ENCODE data around the gene MINDY4.

Gene MINDY4

DNA sequence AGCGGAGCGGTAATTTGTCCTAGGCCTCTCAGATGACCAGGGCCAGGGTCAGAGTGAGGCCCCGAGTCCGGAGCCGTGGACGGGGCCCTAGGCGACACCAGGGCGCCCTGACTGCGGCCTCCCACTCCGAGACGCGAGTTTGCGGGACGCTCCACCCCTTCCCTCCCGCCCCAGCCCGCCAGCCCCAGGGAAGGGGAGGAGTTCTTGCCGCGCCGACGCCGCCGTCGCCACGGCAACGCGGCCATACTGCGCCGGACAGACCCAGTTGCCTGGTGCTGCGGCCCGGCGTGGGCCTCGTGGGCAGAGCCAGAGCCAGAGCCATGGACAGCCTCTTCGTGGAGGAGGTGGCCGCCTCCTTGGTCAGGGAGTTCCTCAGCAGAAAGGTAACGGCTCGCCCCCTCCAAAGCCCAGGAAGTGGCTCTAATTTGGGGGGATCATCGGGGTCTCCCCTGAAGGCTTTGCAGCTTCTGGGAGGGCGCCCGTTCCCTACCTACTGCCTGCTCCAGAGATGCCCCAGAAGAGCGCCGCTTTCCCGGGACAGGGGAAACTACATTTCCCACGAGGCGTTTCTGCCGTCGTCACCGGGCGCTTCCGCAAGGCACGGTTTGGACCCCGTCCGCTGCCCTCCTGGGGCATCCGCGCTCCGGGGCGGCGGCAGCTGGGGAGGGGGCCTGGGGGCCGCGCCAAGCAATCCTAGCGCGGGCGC lies at the start of gene MINDY4:
Gene MINDY4, plus strand, starts transcription at position 244 of the 706 bp plus-strand sequence. Its CDS starts 77 bp downstream, at position 321.
- in situ Hi-C loops (cut with MboI; ENCODE audit: low sequenced_read_pairs): no loop called here

DNA sequence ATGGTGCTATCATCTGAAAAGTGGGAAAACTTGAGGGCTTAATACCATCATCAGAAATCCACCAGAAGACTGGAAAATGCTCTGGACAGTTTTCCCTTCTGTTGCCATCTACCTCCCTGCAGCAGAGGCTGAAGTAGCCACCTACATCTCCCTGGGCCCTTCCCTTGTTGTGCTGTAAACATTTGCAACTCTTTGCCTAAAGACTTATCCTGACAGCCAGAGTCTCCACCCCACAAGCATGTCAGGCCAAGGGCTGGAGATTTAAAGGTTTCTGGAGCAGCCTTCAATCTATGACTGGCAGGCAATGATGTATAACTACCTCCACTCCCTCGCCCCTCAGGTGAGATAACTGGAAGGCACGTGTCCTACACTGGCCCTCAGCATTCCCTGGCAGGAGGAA lies 49.0 kb upstream of the MINDY4 start:
- in situ Hi-C loops (cut with MboI; ENCODE audit: low sequenced_read_pairs): no loop called here

DNA sequence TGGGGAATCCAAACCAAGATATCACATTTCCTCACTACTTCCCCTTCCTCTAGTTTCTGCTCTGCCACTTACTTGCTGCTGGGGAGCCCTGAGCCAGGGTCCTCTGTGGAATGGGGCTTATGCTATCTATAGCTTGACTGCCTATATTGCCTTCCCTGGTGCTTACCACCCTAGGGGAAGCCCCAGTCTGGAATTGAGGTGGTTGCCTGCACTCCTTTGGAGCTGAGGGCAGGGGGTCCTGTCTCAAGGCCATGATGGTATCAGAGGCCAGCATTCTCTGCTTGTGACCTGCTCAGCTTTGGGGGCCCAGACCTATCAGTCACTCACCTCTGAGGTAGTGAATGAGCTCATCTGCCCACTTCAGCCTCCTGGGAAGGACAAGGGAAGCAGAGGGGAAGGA lies 48.5 kb upstream of the MINDY4 start:
- in situ Hi-C loops (cut with MboI; ENCODE audit: low sequenced_read_pairs): no loop called here

DNA sequence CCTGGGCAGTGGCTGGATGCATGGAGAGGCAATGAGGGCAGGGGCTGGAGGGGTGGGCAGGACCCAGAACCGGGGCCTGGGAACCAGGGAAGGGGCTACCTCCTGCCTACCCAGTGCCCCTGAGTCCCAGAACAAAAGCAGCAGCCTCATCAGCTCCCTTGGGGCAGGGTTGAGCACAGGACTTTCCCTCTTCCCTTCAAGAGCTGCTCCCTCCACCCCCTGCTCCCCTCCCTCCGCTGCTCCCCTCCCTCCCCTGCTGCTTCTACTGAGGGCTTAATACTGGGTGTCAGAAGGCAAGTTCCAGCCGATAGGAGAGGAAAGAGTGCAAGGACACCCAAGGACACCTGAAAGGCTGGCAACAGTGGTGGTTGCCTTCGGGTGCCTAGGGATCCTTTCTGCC lies 47.4 kb upstream of the MINDY4 start:
- in situ Hi-C loops (cut with MboI; ENCODE audit: low sequenced_read_pairs): no loop called here

DNA sequence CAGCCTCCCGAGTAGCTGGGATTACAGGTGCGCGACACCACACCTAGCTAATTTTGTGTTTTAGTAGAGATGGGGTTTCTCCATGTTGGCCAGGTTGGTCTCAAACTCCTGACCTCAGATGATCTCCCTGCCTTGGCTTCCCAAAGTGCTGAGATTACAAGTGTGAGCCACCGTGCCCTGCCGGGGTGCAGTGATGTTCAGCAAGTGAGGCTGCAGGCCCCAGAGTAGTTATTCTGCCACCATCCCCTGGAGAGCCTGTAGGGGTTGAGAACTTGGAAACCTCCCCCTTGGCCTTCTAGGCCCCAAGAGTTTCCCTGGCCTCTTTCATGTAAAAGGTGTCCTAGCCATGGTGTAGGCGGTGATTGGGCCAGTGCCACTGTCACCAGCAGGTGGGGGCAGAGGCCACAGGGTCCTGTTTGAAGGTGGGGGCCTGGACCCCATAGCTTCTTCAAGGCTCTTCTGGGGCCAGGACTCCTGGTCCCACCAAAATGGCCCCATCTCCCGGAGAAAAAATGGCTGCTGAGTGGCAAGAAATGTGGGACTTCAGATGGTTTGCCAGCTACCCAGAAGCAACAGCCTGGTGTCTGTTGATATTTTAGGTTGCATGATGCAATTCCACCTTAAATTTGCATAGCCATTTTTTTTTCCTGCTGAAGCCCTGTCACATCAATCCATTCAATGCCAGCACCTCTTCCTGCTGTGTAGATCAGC lies 44.8 kb upstream of the MINDY4 start:
- in situ Hi-C loops (cut with MboI; ENCODE audit: low sequenced_read_pairs): no loop called here

DNA sequence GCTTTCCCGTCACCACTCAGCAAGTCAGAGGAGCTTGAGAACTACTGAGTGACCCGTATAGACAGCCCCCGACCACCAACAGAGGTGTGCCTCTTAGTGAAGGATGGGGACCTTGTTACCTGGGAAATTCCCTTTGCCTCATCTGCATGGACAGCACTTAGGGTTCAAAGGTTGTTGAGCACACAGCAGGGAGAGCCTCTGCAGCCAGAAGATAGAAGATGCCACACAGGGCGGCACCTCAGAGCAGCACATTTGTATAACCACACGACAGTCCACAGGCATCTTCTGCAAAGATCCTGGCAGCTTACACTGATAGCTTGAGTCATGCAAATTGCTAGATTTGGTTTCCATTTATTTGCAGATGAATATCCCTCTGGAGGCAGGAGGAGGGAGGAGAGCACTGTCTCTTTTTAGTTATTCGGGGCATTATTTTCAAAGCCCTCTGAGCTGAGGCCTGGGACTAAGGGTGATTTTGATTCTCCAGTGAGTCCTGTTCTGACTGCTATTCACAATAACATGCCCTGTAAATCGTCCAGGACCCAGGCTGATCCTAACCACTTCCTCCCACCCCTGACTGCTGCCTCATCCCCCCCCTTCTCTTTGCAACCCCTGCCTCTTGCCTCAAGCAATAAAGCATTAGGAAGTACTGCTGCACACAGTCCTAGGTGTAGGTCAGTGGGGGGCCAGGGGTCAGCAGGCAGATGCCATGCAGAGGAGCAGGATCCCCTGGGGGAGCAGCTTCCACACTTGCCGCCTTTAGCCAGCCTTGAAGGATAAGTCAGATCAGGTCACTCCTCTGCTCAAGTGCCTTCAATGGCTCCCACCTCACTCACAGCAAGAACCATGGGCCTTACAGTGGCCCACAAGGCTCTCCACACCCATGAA lies 43.9 kb upstream of the MINDY4 start:
- in situ Hi-C loops (cut with MboI; ENCODE audit: low sequenced_read_pairs): no loop called here

DNA sequence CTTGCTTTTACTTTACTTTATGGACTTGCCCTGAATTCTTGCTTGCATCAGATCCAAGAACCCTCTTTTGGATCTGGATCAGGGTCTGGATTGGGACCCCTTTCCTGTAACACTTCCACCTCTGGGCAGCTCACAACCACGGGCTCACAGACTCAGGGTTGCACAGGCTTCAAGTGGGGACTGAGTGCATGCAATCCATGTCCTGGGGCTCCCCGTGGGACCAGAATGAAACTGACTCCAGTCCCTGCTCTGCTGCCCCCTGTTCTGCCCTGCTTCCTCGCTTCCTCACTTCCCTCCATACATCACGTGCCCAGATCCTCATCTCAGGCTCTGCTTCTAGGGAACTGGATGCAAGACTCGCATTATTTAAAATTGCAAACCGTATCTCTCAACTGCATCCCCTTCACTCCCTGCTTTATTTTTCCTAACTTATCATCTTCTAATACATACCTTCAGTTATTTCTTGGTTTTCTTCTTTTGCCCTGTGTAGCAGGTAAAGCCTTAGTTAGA lies 42.6 kb upstream of the MINDY4 start:
- in situ Hi-C loops (cut with MboI; ENCODE audit: low sequenced_read_pairs): no loop called here

DNA sequence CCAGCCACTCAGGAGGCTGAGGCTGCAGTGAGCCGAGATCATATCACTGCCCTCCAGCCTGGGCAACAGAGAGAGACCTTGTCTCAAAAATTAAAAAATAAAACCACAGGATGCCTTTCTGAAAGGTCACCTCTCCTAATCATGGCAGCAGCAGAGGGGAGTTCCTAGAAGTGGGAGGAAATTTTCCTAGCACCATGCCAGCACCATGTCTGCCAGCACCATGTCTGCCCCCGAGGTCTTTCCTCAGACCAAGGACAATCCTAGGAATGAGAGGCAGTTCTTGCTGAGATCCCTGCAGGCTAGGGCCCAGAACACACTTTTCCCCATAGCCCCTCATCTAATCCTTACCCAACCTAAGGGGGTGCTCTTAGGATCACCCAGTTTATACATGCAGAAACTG lies 41.6 kb upstream of the MINDY4 start:
- in situ Hi-C loops (cut with MboI; ENCODE audit: low sequenced_read_pairs): no loop called here

DNA sequence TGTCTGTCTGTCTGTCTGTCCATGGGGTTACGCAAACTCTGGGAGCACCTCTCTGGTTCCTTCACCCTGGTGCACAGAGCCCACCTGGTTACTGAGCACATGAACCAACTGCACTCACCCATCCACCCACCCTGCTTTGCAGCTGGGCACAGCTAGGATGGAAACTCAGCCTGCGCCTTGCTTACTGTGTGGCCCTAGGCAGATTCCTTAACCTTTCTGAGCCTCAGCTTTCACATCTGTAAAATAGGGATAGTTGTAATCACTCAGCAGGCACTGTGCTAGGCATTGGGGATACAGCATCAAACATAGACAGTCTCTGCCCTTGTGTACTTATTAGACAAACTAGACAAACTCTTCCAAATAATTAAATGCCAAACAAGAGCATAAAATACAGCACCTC lies 41.1 kb upstream of the MINDY4 start:
- in situ Hi-C loops (cut with MboI; ENCODE audit: low sequenced_read_pairs): no loop called here

DNA sequence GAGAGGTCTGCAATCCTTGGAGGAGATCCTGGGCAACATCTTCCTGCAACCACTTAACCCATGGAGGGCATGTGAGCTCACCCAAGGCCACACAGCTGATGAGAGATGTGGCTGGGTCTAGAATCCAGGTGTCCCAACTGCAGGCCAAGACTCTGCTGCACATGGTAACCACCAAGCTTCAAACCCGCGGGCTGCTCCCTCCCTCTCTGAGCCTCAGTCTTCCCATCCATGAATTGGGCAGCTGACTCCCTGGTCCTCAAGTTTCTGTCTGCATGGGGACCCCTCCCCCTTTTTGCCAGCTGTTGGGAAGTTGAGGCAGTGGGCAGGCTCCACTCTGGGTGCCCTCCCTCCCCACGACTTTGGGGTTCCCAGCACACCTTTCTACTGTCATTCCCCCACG lies 40.2 kb upstream of the MINDY4 start:
- in situ Hi-C loops (cut with MboI; ENCODE audit: low sequenced_read_pairs): no loop called here

DNA sequence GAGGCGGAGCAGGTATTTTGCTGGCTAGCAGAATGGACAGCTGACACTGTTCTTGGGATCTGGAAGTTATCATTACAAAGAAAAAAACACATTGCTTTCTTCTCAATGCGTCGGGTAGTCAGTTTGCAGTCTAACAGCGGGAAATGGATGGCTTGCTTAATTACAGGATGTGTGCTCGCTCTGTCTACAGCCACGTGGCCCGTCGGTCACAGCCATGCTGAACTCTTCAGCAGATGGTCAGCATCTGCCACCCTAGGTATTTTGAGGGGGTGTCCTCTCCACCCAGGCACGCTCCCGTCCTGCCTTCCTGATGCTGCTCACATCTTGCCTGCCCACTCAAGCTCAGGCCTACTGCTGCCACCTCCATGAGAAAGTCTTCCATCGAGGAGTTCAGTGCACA lies 39.6 kb upstream of the MINDY4 start:
- in situ Hi-C loops (cut with MboI; ENCODE audit: low sequenced_read_pairs): no loop called here

DNA sequence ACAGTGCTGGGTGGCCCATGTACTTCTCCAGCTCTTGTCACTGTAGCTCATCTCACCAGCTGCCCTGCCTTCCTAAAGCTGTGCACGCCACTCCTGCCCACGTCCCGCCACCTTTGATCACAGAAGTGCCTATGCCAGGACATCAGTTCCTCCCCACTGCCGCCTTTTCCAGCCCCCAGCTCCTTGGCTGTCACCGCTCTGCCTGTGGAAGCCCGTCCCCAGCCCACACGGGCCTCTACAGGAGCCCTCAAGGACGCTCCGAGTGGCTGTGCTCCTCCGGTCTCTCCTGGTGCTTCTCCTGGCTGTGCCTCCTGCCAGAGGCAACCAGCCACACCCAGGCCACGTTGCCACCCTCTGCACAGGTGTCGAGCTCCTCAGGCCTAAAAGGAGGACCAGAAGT lies 38.6 kb upstream of the MINDY4 start:
- in situ Hi-C loops (cut with MboI; ENCODE audit: low sequenced_read_pairs): no loop called here

DNA sequence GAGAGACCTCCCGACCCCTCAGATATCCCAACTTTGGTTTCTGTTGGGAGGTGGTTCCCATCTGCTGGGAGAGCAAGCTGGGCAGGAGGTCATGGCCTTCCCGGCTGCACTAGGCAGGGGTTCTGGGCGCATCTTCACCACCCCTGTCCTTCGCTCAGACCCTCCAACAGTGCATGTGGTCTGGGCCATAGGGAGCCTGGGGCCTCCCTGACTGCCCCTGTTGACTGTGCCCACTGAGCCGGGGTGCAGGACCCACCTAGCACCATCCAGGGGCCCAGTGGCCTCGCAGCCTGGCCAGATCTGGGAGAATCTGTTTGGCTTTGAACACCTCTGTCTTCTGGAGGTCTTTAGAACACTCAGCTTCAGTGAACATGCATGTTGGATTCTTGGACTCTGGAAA lies 38.0 kb upstream of the MINDY4 start:
- in situ Hi-C loops (cut with MboI; ENCODE audit: low sequenced_read_pairs): no loop called here

DNA sequence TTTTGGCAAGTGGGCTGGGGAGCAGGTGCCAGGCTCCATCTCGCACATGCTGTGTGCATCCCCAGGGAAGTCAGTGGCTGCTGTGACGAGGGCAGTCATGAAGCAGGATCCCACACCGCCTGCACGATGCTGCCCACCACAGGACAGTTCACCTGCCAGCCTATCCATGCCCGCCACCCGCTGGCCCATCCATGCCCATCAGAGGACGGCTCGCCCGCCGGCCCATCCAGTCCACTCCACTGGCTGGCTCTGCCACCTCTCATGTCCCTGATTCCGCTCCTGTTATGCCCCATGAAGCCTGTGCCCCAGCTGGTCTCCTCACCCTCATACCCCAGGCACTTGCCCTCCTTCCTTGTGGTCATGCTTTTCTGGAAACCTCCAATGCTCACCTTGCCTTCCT lies 37.5 kb upstream of the MINDY4 start:
- in situ Hi-C loops (cut with MboI; ENCODE audit: low sequenced_read_pairs): no loop called here

DNA sequence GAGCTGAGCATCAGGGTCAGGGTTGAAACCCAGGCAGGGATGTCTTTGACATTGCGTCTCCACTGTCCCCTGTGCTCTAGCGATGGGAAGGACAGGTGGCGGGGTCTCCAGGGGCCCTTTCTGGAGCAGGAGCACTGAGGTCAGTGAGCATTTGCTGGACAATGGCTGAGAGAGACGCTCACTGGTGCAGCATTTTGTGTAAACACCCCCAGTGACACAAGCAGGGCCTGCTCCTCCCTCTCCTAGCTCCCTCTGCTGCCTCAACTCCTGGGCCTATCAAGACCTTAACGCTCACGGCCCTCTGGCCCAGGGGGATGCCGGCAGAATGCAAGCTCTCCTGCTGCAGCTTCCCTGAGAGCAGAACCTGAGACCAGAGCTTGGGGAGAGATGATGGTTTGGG lies 36.7 kb upstream of the MINDY4 start:
- in situ Hi-C loops (cut with MboI; ENCODE audit: low sequenced_read_pairs): no loop called here

DNA sequence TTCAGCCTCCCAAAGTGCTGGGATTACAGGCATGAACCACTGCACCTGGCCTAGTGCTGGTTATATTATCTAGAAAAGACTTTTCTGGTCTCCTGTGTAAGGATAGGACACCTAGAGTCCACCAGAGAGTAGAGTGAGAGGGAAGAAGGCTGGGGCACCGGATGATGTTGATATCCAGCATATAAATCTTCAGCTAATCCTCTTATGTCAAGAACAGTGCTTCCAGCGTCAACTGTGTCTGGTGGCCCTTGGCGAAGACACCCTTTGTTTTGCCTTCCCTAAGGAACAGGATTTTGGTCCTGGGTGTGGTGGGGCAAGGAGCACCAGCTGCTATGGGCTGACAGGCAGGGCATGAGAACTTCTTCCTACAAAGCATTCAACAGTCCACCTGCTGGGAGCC lies 35.6 kb upstream of the MINDY4 start:
- in situ Hi-C loops (cut with MboI; ENCODE audit: low sequenced_read_pairs): no loop called here

DNA sequence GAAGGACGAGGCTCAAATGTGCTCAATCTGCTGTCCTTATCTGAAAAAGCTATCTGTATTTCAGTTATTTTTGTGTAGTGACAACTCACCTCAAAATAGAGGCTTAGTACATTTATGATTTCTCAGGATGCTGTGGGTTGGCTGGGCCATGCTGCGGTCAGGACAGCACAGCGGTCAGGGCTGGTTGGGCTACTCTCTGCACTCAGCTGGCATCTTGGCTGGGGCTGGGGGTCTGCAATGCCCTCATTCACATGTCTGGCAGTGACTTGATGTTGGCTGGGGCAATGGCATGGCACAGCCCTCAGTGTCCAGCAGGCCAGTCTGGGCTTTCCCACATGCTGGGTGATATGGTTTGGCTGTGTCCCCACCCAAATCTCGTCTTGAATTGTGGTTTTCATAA lies 34.9 kb upstream of the MINDY4 start:
- in situ Hi-C loops (cut with MboI; ENCODE audit: low sequenced_read_pairs): no loop called here

DNA sequence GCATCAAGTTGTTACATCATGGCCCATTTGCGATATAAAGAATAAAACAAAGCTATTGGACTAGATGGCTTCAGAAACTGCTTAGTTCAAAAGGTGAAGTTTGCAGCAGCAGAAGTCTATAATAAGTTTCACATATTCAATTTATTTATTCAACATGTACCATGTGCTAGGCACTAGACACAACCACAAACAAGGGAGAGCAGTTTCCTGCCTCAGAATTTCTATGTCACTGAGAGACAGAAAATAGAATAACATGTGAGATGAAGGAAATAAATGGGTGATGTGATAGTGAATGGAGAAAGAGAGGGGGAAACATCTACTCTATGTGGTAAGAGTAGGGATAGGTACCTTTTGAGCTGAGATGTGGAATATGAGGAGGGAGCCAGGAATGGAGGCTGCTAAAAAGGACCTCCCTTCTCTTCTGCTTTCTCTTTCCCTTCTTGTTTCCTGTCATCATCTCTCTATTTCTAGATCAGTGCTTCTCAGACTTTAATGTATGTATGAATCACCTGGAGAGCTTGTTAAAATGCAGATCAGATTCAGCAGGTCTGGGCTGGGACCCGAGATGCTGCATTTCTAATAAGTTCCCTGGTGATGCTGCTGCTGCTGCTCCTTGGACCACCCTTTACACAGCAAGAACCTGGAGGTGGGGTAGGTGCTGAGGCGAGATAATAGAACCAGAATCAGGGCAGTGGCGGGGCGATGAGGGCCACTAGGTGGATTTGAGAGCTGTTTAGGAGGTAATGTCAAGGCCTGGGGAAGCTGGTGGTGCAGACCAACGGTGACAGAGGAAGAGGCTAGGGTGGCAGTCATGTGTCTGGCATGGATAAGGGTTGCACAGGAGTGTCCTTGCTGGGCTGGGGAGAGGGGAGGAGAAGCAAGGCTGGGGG lies 32.9 kb upstream of the MINDY4 start:
- in situ Hi-C loops (cut with MboI; ENCODE audit: low sequenced_read_pairs): no loop called here

DNA sequence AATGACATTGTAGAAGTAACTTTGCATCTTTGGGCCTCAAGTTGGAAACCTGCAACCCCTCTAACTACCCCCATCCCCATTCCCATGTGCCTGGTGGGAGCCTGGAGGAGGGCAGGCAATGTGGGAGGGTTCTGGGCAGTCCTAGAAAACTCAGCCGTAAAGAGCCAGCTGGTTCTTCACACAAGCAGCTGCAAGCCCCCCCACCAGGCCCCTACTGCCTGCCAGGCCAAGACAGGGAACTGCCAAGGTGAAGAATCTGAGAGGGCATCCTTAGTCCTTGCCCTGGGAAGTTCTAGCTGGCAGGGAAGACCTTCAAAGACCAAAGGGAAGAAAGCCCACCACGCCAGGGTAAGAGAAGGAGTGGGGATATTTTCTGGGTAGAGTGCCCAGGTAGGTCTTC lies 31.5 kb upstream of the MINDY4 start:
- in situ Hi-C loops (cut with MboI; ENCODE audit: low sequenced_read_pairs): no loop called here

DNA sequence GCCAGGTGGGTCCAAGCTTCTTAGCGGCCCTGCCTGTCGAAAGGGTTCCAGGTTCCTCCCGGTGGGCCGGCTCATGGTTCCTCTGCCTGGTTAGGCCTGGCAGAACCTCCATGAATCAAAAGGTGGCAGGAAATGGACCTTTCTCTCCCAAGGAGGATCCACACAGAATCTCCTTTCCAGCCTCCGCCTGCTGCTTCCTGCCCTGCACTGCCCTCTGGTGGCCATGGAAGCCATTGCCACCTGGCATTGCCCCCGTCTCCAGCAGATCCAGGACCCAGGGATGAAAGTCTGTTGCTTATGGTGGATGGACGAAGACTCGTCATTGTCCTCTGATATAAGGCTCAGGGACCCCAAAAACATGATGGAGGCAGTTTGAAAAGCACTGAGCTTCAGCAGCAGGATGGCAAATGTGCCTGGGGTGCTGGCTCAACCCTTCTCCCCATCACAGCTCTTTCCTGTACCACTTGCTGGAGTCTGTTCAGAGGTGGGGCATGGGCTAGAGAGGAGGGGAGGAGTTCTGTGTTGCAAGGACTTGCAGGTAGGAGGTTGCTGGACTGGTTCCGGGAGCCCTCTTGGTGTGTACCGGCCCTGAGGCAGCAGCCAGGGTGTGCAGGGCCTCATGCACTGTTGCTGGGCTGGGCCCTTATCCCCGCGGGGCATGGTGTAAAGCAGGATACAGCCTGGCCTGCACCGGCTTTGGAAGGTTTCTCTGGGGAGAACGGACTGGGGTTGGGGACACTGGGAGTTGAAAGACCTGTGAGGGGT lies 30.6 kb upstream of the MINDY4 start:
- in situ Hi-C loops (cut with MboI; ENCODE audit: low sequenced_read_pairs): no loop called here
